Measurements from ENCODE around the gene PDCD1.
"Not testable (repeated sequence)": the region's sequence is repeated elsewhere in the genome, so short reads cannot be mapped to it uniquely, and the experiment has no call there.

Gene PDCD1

GRCh38 chr2:241841181-241842066 is 17.3 kb downstream of the PDCD1 start:
- DNase-seq (ENCODE audit: extremely low read depth, low read depth), result no peak
- TF ChIP-seq, protein P1, sequence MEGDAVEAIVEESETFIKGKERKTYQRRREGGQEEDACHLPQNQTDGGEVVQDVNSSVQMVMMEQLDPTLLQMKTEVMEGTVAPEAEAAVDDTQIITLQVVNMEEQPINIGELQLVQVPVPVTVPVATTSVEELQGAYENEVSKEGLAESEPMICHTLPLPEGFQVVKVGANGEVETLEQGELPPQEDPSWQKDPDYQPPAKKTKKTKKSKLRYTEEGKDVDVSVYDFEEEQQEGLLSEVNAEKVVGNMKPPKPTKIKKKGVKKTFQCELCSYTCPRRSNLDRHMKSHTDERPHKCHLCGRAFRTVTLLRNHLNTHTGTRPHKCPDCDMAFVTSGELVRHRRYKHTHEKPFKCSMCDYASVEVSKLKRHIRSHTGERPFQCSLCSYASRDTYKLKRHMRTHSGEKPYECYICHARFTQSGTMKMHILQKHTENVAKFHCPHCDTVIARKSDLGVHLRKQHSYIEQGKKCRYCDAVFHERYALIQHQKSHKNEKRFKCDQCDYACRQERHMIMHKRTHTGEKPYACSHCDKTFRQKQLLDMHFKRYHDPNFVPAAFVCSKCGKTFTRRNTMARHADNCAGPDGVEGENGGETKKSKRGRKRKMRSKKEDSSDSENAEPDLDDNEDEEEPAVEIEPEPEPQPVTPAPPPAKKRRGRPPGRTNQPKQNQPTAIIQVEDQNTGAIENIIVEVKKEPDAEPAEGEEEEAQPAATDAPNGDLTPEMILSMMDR (IDR thresholded peaks at IDR 0.05; ENCODE audit: low read depth, low read length, missing control alignments), result no peak
- no peak overlapping the region for H3K4me3 ChIP-seq (replicated peaks; ENCODE audit: low read depth, low read length)

GRCh38 chr2:241837197-241837965 is 21.3 kb downstream of the PDCD1 start:
- DNase-seq (ENCODE audit: extremely low read depth, low read depth), result no peak
- TF ChIP-seq, protein P1 (IDR thresholded peaks at IDR 0.05; ENCODE audit: low read depth, low read length, missing control alignments), result no peak

DNA sequence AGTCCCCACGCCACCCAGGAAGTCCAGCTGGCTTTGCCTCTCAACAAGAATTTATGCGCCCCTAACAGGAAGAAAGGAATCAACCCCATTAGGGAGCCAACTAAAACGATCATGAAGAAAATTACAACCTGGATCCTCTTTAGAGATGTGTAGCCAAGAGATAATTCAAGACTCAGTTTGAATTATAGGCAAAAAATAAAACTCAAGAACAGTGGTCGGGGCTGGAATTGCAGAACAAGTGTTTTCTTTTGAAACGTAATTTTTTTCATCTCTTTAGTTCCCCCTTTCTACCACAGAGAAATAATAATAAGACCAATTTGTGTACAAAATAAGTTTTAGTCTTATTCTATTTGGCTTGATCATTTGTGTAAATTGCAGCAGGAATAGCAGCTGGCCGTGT is 22.4 kb downstream of the PDCD1 start:
- no peak for DNase-seq (ENCODE audit: extremely low read depth, low read depth)
- H3K4me3 ChIP-seq (replicated peaks; ENCODE audit: low read depth, low read length), result no peak overlapping the region
- TF ChIP-seq, protein P1 (IDR thresholded peaks at IDR 0.05; ENCODE audit: low read depth, low read length, missing control alignments), result no peak

More at GRCh38 chr2:241837197-241837965, 21.3 kb downstream of the PDCD1 start:
- H3K4me3 ChIP-seq (replicated peaks; ENCODE audit: low read depth, low read length), result no peak overlapping the region

DNA sequence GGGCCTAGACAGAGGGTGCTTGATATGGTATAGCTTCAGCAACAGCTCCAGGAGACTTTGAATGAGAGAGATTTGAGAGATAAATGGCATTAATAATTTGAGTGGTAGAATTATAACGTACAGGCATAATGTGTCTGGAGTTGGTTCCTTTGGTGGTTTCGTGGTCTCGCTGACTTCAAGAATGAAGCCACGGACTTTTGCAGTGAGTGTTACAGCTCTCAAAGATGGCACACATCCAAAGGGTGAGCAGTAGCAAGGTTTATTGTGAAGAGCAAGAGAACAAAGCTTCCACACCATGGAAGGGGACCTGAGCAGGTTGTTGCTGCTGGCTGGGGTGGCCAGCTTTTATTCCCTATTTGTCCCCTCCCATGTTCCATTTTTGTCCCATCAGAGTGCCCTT is 23.1 kb downstream of the PDCD1 start:
- TF ChIP-seq, protein P1 (IDR thresholded peaks at IDR 0.05; ENCODE audit: low read depth, low read length, missing control alignments), result no peak
- DNase-seq (ENCODE audit: extremely low read depth, low read depth), result no peak
- no peak overlapping the region for H3K4me3 ChIP-seq (replicated peaks; ENCODE audit: low read depth, low read length)

DNA sequence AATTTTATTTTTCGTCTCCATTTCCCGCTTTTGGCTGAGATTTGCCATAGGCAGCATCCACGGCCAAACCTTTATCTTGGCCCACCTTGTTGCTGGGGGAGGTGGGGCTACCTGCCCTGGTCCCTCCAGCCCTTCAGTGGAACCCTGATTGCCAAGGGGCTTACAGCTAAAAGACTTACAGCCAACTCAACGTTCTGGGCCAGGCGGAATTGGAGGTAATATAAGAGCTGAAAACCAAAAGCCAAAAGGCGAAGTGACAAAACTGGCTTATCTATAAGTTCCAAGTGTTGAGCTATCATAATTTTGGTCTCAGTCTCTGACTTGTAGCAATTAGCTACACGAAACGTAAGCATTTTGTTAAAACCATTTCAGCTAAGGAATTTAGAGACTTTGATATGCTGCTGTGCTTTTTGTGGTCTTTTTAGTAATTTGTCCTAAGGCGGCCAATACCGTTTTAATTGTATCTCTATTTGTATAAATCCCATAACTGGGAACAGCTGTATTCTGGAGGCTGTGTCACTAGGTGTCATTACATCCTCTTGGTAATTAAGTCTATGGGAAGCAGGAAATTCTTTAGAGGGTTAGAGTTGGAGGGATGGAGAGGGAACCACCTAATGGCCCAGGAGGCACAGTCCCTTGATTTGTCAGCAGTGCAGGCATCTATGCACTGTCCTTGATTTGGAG is 24.0 kb downstream of the PDCD1 start:
- TF ChIP-seq, protein P1 (IDR thresholded peaks at IDR 0.05; ENCODE audit: low read depth, low read length, missing control alignments), result no peak
- DNase-seq (ENCODE audit: extremely low read depth, low read depth), result no peak
- H3K4me3 ChIP-seq (replicated peaks; ENCODE audit: low read depth, low read length), result no peak overlapping the region

DNA sequence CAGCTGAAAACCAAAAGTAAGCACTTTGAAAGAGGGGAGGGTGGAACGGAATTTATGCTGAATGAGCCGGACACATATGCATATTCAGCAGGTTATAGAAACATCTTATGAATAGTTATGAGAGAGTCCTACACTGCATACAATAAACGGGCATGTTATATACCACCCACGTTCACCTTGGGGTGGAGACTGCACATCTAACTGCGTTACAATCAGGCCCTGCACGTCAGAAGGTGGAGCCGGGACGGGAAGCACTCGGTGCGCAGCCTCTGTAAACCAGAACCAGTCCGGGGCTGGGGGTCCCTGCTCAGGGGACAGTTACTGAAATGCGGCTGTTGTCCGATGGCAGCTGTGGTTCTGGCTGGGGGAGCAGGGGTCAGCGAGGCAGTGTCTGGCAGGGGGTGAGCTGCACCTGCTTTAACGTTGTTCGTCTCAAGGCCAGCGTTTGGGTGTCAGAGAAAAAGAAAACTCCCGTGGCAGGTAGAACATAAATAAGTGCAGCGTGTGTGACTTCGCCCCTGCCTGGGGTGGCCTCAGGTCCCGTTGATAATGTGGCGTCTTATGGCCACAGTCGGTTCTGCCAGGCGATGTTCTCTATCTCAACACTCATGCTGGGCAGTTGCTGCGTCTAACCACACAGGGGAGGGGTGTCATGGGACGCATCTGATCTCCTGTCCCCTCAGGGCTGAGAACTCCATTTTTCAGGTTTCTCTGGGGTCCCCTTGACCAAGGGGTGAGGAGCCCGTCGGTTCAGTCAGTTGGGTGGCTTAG is 24.8 kb downstream of the PDCD1 start:
- not testable (repeated sequence) for H3K4me3 ChIP-seq (replicated peaks; ENCODE audit: low read depth, low read length); DNase-seq (ENCODE audit: extremely low read depth, low read depth)

Data from HFF-Myc (cell line).